SHP77 treated with DMSO at 0.1 percent for 48 hours (cell line): ENCODE measurements around the gene TTC27.
"Not testable (repeated sequence)": the region's sequence is repeated elsewhere in the genome, so short reads cannot be mapped to it uniquely, and the experiment has no call there.

Experiments used
- DNase-seq: peaks from one replicate; lab custom pipeline; 2025; lab: John Stamatoyannopoulos, UW

Gene TTC27

GRCh38 chr2:32627814-32628579, at the start of gene TTC27:
TTC27 (plus strand) TSS chr2:32628050; CDS start chr2:32628293, 243 bp downstream.
- peak; percentile 85 for DNase-seq

GRCh38 chr2:32591669-32592463, 36.0 kb upstream of the TTC27 start:
- DNase-seq, result no peak

- DNase-seq, result no peak
Measured at GRCh38 chr2:32594573-32594972, 33.3 kb upstream of the TTC27 start.

- no peak for DNase-seq
Measured at GRCh38 chr2:32611366-32611765, 16.5 kb upstream of the TTC27 start.

- DNase-seq, result no peak
Measured at GRCh38 chr2:32611771-32612170, 16.1 kb upstream of the TTC27 start.

GRCh38 chr2:32614084-32614483, 13.8 kb upstream of the TTC27 start:
- DNase-seq, result no peak

- DNase-seq, result no peak
Measured at GRCh38 chr2:32617599-32618189, 10.2 kb upstream of the TTC27 start.

- no peak for DNase-seq
Measured at GRCh38 chr2:32622570-32623310, 5.1 kb upstream of the TTC27 start.

- DNase-seq, result no peak
Measured at GRCh38 chr2:32623311-32623706, 4.5 kb upstream of the TTC27 start.

GRCh38 chr2:32624812-32625211, 3.0 kb upstream of the TTC27 start:
- no peak for DNase-seq

GRCh38 chr2:32626639-32627221, 1.1 kb upstream of the TTC27 start:
- DNase-seq, result no peak

GRCh38 chr2:32627441-32627813, 423 bp upstream of the TTC27 start:
- no peak for DNase-seq

GRCh38 chr2:32632089-32632488, 4.2 kb downstream of the TTC27 start:
- DNase-seq, result no peak

- no peak for DNase-seq
Measured at GRCh38 chr2:32633040-32633439, 5.2 kb downstream of the TTC27 start.

GRCh38 chr2:32638548-32638947, 10.7 kb downstream of the TTC27 start:
- not testable (repeated sequence) for DNase-seq

GRCh38 chr2:32641180-32641579, 13.3 kb downstream of the TTC27 start:
- DNase-seq, result no peak

GRCh38 chr2:32647180-32647651, 19.4 kb downstream of the TTC27 start:
- DNase-seq, result no peak

- DNase-seq, result no peak
Measured at GRCh38 chr2:32652555-32653209, 24.8 kb downstream of the TTC27 start.

GRCh38 chr2:32656069-32656468, 28.2 kb downstream of the TTC27 start:
- no peak for DNase-seq

GRCh38 chr2:32663864-32664263, 36.0 kb downstream of the TTC27 start:
- no peak for DNase-seq

- no peak for DNase-seq
Measured at GRCh38 chr2:32666704-32667103, 38.9 kb downstream of the TTC27 start.
